Measurements from ENCODE around the gene LASP1NB.
A peak's percentile ranks its signal among the peaks of the same experiment; 100 is the strongest.

Gene LASP1NB

GRCh38 chr17:38942696-38943334, 17.4 kb downstream of the LASP1NB start:
- BruUV-seq (replicated peaks) = no TSS peak
- Histone ChIP-seq H4K5ac (ENCODE audit: low read depth, low read length) (no peak overlapping the region), H3K4me2 (ENCODE audit: low read depth, low read length) (peak overlapping the region; percentile 45; the same call in 1 of the 2 replicates), H3K36me3 (ENCODE audit: control insufficient read depth, insufficient read depth, low read length) (no peaks in the 10 kb centered on the region), H3K14ac (replicated peaks; ENCODE audit: low read depth, low read length) (no peak overlapping the region), H3K9ac (ENCODE audit: low read depth, low read length) (no peak overlapping the region), H2AFZ (replicated peaks; ENCODE audit: low read length, poor library complexity) (no peak overlapping the region), H3K18ac (ENCODE audit: low read depth, low read length) (no peak overlapping the region), H3K27me3 (ENCODE audit: control insufficient read depth, insufficient read depth, low read length) (no peaks in the 10 kb centered on the region), H4K8ac (ENCODE audit: low read depth in 2 of 2, low read length in 2 of 2) (no peak overlapping the region), H2BK5ac (ENCODE audit: low read depth, low read length, poor library complexity, severe bottlenecking) (no peak overlapping the region), H4K91ac (ENCODE audit: insufficient read depth, low read depth, low read length) (no peak overlapping the region), H3K4ac (ENCODE audit: low read depth, low read length) (no peak overlapping the region), H3K79me1 (ENCODE audit: low read depth in 1 of 2, low read length in 2 of 2) (no peaks in the 10 kb centered on the region), H3K9me3 (ENCODE audit: control insufficient read depth, insufficient read depth, low read length) (no peaks in the 10 kb centered on the region), H3K9me1 (ENCODE audit: insufficient read depth, low read length) (no peaks in the 10 kb centered on the region), H2BK15ac (ENCODE audit: low read depth, low read length) (no peak overlapping the region), H3K23ac (ENCODE audit: low read depth, low read length) (no peak overlapping the region), H2BK20ac (ENCODE audit: low read depth, low read length) (no peak overlapping the region), H3K4me1 (ENCODE audit: control insufficient read depth, insufficient read depth, low read length) (0 out of 2 replicates have a peak, but pooled peaks cover 2% of the 10 kb centered on the region), H2AK9ac (replicated peaks; ENCODE audit: low read depth, low read length, poor library complexity) (no peak overlapping the region), H3K4me3 (ENCODE audit: insufficient read depth, low read depth, low read length) (no peak overlapping the region), H3K27ac (ENCODE audit: insufficient read depth, low read length) (no peak overlapping the region), H3K56ac (ENCODE audit: extremely low read depth, insufficient read depth, low read length) (no peak overlapping the region), H4K20me1 (ENCODE audit: insufficient read depth, low read length) (no peaks in the 10 kb centered on the region), H2AK5ac (ENCODE audit: low read depth, low read length) (no peak overlapping the region), H2BK120ac (ENCODE audit: low read depth, low read length) (no peak overlapping the region)
- no peak for ATAC-seq (ENCODE audit: low read depth)
- TF ChIP-seq MXI1 (IDR thresholded peaks at IDR 0.05; ENCODE audit: borderline replicate concordance, low read depth, low read length) (no peak), BHLHE40 (IDR thresholded peaks at IDR 0.05; ENCODE audit: low read depth, low read length) (no peak)
- no CpG with 5 or more reads among the region's 4 CpGs for WGBS, 2 experiments (ENCODE audit: extremely low coverage in 2 of 2, insufficient read length in 1 of 2)
- intact Hi-C loops (cut with micrococcal nuclease) (no loop called here), dilution Hi-C loops (cut with HindIII; ENCODE audit: low sequenced_read_pairs, unreplicated experiment) (no loop called here), in situ Hi-C loops (cut with MboI; ENCODE audit: low sequenced_read_pairs) (no loop called here)
- DNase-seq = no peak
- ChIA-PET CTCF (interaction anchor here (0.6 kb wide), 1 partner anchor 1999 kb away, joined by 3 read pairs; no protein-coding TSS in a partner anchor), POLR2A (ENCODE audit: unreplicated experiment) (no interaction called here)

Data from IMR-90 (cell line).